Gastrocnemius medialis (tissue), 4 donors: ENCODE measurements around the gene FAM76A. TPM values are rescaled to one million over a fixed set of nuclear protein-coding genes. Genes with fewer than 3 reads are reported as not detected.
"Not testable (repeated sequence)": the region's sequence is repeated elsewhere in the genome, so short reads cannot be mapped to it uniquely, and the experiment has no call there.

Experiments
- ATAC-seq, 2 donors: fragments of 150-250 bp; one replicate each; pipeline ENCODE4 v1.9.1; 2016
- DNase-seq, 2 donors: peaks; one replicate each; pipeline ENCODE4 v3.0.0-alpha.2; 2019
- H3K27ac ChIP-seq, 4 donors: fragments of 200-600 bp; sonication (generic); 1 replicate in 1 of 4; 2 replicates in 3 of 4; pipeline ENCODE4 v1.5.1; 2016 to 2018; ENCODE audit warnings: mild to moderate bottlenecking in 2 of 4, moderate library complexity in 1 of 4
- H3K27me3 ChIP-seq, 3 donors: fragments of 200-600 bp; sonication (generic) in 2 of 3; 1 replicate in 1 of 3; 2 replicates in 2 of 3; pipeline versions ENCODE4 v1.5.1 to v1.6.0; 2016 to 2019; ENCODE audit warnings: mild to moderate bottlenecking in 1 of 3, moderate library complexity in 1 of 3
- H3K36me3 ChIP-seq, 2 donors: fragments of 200-600 bp; sonication (generic) in 1 of 2; one replicate each; pipeline ENCODE4 v1.5.1; 2017 to 2018
- H3K4me1 ChIP-seq, 2 donors: fragments of 200-600 bp; sonication (generic) in 1 of 2; one replicate each; pipeline ENCODE4 v1.5.1; 2016 to 2017; ENCODE audit warnings: mild to moderate bottlenecking in 2 of 2
- H3K4me3 ChIP-seq, 4 donors: fragments of 200-600 bp; sonication (generic) in 3 of 4; 1 replicate in 1 of 4; 2 replicates in 3 of 4; pipeline ENCODE4 v1.5.1; 2016 to 2019; ENCODE audit warnings: mild to moderate bottlenecking in 2 of 4
- H3K9me3 ChIP-seq, 3 donors: fragments of 200-600 bp; sonication (generic) in 2 of 3; 1 replicate in 1 of 3; 2 replicates in 2 of 3; pipeline ENCODE4 v1.5.1; 2016 to 2019
- POLR2A ChIP-seq, 2 donors: fragments of 450-650 bp; IDR thresholded peaks; one replicate each; pipeline ENCODE4 v1.6.1; 2017; ENCODE audit warnings: antibody characterized with exemption in 2 of 2, mild to moderate bottlenecking in 2 of 2, moderate library complexity in 2 of 2
- in situ Hi-C, 4 donors: fragments of 200-750 bp; cut with MboI; loops; one replicate each; pipeline versions ENCODE4 v1.15.0 to v1.8.0; 2017; ENCODE audit warnings: low sequenced_read_pairs in 4 of 4
- intact Hi-C: fragments of 100-400 bp; cut with DNase I; formaldehyde crosslinking; loops from one replicate; pipeline ENCODE4 v1.15.1; 2023; ENCODE audit warnings: low total_unique reads
- total RNA-seq, 4 donors: library from RNA; depleted of rRNA; stranded (reverse); fragments of >200 nt; gene quantifications; one replicate each; pipeline versions ENCODE4 v1.1.0 to v1.2.3, GENCODE V29; 2016
- TF ChIP-seq, protein P1 (sequence below), 5 experiments: fragments of 450-650 bp in 3 of 5; fragments of 200-600 bp in 2 of 5; sonication (generic) in 2 of 5; IDR thresholded peaks in 4 of 5; conservative IDR thresholded peaks in 1 of 5; 1 replicate in 4 of 5; 2 replicates in 1 of 5; pipeline ENCODE4 v1.5.1; 2016 to 2019; ENCODE audit warnings: antibody characterized with exemption in 5 of 5, mild to moderate bottlenecking in 3 of 5, moderate library complexity in 3 of 5

FAM76A gene
- total RNA-seq, 4 donors from 2014 or later = 9.4 to 20.0 (median 15.5) TPM

DNA sequence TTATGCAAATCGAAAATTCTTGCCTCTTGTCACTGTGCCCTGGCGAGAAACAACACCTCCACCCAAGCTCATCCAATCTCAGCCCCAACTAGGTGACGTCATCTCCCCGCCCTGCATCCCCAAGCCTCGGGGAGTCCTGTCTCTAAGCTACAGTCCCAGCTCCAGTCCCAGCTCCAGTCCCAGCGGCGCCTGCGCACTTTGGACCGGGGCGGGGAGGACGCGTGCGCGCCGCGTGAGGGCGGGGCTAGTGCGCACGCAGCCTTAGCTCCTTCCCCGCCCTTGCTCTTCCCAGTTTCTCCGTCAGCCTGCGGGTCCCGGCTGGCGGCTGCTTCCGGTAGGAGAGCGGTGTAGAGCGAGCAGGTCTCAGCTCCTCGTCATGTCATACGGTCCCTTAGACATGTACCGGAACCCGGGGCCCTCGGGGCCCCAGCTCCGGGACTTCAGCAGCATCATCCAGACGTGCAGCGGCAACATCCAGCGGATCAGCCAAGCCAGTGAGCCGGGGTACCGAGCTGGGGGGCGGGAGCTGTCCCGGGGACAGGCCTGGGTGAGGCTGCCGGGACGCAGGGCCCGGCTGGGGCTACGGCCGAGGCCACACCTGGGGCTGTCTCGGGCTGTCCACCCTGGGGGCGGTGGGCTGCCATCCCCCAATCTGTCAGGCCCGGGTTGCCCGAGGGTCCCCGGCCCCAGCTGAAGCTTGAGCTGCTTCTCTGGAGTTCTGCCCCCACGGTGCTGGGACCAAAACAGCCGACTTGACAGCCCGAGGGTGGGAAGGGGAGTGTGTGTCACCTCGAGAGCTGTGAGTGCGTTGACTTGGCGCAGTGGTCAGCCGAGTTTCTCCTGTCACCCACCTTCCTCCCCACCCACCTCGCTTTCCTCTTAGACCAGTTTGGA lies 47.4 kb downstream of the FAM76A start, which contains the start of gene STX12:
STX12 (plus strand) TSS at position 288 of the 894 bp plus-strand sequence; CDS start at position 377, 89 bp downstream.
- intact Hi-C loops (loop anchor here (1.0 to 5.0 kb wide), 4 partner anchors 16 to 101 kb away; partner anchors contain the start of genes FAM76A, IFI6 and PPP1R8), in situ Hi-C loops (no loop called here)
- Histone ChIP-seq H3K27ac (peak within 1 kb of the TSS; percentile 83 to 94 (median 91)), H3K36me3 (no peaks in the 10 kb centered on the region), H3K27me3 (no peaks in the 10 kb centered on the region), H3K9me3 (no peaks in the 10 kb centered on the region), H3K4me1 (peaks cover 10 to 18% of the 10 kb centered on the region in 2 donors), H3K4me3 (peak within 1 kb of the TSS; percentile 86 to 95 (median 88))
- TF ChIP-seq POLR2A (IDR thresholded peaks at IDR 0.05) = peak; percentile 87 to 91
- TF ChIP-seq, protein P1, sequence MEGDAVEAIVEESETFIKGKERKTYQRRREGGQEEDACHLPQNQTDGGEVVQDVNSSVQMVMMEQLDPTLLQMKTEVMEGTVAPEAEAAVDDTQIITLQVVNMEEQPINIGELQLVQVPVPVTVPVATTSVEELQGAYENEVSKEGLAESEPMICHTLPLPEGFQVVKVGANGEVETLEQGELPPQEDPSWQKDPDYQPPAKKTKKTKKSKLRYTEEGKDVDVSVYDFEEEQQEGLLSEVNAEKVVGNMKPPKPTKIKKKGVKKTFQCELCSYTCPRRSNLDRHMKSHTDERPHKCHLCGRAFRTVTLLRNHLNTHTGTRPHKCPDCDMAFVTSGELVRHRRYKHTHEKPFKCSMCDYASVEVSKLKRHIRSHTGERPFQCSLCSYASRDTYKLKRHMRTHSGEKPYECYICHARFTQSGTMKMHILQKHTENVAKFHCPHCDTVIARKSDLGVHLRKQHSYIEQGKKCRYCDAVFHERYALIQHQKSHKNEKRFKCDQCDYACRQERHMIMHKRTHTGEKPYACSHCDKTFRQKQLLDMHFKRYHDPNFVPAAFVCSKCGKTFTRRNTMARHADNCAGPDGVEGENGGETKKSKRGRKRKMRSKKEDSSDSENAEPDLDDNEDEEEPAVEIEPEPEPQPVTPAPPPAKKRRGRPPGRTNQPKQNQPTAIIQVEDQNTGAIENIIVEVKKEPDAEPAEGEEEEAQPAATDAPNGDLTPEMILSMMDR (IDR thresholded peaks at IDR 0.05 in 4 of 5, conservative IDR thresholded peaks at IDR 0.05 in 1 of 5) = no peak
- ATAC-seq (peak; percentile 95), DNase-seq (peak; percentile 93 to 97)

DNA sequence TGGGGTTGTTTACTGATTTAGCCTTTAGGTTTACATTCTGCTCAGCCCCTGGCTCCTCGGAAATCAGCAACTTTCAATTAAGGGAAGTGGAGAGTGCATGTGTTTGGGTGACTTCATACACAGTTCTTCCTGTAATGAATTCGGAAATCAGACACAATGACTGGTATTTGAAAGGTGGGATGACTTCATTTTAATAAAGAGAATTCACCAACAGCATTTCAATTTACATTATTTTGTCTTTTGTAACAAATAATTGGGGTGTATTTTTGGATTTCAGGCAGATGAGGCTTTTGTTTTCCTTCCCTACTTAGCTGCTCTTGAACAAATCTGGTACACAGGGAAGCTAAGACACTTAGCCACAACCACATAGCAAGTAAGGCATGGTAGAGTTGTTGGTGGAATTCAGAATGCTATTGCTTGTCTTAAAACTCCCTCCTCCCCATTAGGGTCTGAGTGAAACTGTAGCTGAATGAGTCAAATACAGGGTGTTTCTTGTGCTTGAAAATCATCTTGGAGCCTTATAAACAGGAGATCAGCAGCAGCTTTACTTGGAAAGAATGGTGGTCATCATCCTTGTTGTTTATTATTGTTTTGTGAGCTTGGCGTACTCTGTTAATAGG lies 48.2 kb downstream of the FAM76A start:
- H3K4me1 ChIP-seq = peaks cover 10 to 18% of the 10 kb centered on the region in 2 donors
- peak overlapping the region; percentile 86 to 95 (median 88) for H3K4me3 ChIP-seq
- in situ Hi-C loops (no loop called here), intact Hi-C loops (loop anchor here (1.0 to 5.0 kb wide), 4 partner anchors 15 to 102 kb away; partner anchors contain the start of genes FAM76A, IFI6 and PPP1R8)
- no peak for DNase-seq
- no peaks in the 10 kb centered on the region for H3K36me3 ChIP-seq
- no peaks in the 10 kb centered on the region for H3K9me3 ChIP-seq
- no peaks in the 10 kb centered on the region for H3K27me3 ChIP-seq
- TF ChIP-seq POLR2A (IDR thresholded peaks at IDR 0.05) = no peak
- TF ChIP-seq, protein P1 (IDR thresholded peaks at IDR 0.05 in 4 of 5, conservative IDR thresholded peaks at IDR 0.05 in 1 of 5) = no peak
- ATAC-seq = peak; percentile 5 to 16
- peak overlapping the region; percentile 83 to 94 (median 91) for H3K27ac ChIP-seq

DNA sequence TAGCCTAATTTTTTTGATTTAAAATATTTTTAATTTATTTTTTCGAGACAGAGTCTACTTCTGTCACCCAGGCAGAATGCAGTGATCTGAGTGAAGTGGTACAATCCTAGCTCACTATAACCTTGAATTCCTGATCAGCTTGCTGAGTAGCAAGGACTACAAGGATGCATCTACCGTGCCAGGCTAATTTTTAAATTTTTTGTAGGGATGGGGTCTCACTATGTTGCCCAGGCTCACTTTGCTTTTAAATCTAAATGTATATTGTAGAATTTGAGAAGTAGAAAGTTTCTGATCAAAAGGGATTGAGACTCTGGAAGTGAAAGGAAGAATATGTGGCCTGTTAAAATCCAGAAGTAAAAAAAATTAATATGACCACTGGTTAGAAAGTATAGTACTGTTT lies 48.9 kb downstream of the FAM76A start:
- DNase-seq = no peak
- TF ChIP-seq, protein P1 (IDR thresholded peaks at IDR 0.05 in 4 of 5, conservative IDR thresholded peaks at IDR 0.05 in 1 of 5) = no peak
- TF ChIP-seq POLR2A (IDR thresholded peaks at IDR 0.05) = no peak
- in situ Hi-C loops = no loop called here
- intact Hi-C loops = loop anchor here (5.0 kb wide), 2 partner anchors 58 to 102 kb away; partner anchors contain the start of genes IFI6 and PPP1R8
- H3K36me3 ChIP-seq = no peaks in the 10 kb centered on the region
- H3K4me3 ChIP-seq = peak overlapping the region in 3 of 4 donors; percentile 86 to 95 (median 88)
- no peak for ATAC-seq
- peaks cover 10 to 18% of the 10 kb centered on the region in 2 donors for H3K4me1 ChIP-seq
- H3K27ac ChIP-seq = peak overlapping the region; percentile 83 to 94 (median 91)
- no peaks in the 10 kb centered on the region for H3K9me3 ChIP-seq
- H3K27me3 ChIP-seq = no peaks in the 10 kb centered on the region

DNA sequence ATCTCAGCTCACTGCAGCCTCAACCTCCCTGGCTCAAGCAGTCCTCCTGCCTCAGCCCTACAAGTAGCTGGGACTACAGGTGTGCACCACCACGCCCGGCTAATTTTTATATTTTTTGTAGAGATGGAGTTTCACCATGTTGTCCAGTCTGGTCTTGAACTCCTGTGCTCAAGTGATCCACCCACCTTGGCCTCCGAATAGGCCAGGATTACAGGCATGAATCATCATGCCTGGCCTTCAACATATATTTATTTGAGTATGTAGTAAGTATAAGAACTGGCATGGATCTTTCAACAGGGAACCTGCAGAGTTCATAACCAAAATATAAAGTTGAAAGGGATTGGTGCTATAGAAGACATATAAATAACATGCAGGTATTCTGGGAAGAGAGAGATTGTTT lies 49.6 kb downstream of the FAM76A start:
- H3K36me3 ChIP-seq, in situ Hi-C loops, H3K9me3 ChIP-seq, H3K27me3 ChIP-seq, H3K4me3 ChIP-seq, intact Hi-C loops, H3K27ac ChIP-seq, ATAC-seq, DNase-seq: not testable (repeated sequence)
- H3K4me1 ChIP-seq = peaks cover 10 to 18% of the 10 kb centered on the region in 2 donors

DNA sequence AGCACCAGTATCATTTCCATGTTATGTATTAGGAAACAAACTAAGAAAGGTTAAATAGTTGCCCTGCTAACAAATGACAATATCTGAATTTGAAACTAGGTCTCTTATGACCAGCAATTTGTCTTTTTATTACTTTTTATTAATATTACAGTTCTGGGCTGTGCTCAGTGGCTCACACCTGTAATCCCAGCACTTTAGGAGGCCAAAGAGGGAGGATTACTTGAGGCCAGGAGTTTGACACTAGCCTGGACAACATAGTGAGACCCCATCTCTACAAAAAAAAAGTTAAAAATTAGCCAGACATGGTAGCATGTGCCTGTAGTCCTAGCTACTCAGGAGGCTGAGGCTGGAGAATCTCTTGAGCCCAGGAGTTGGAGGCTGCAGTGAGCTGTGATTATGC lies 50.5 kb downstream of the FAM76A start:
- in situ Hi-C loops, H3K27ac ChIP-seq, H3K27me3 ChIP-seq, H3K36me3 ChIP-seq, H3K4me3 ChIP-seq, intact Hi-C loops, DNase-seq, H3K9me3 ChIP-seq, ATAC-seq: not testable (repeated sequence)
- H3K4me1 ChIP-seq = peaks cover 10 to 18% of the 10 kb centered on the region in 2 donors
